Left forelimb (tissue), 1 donor: Measurements from ENCODE around the gene VCL.
"Not testable (repeated sequence)": the region's sequence is repeated elsewhere in the genome, so short reads cannot be mapped to it uniquely, and the experiment has no call there.

ENCODE experiments used
- DNase-seq: peaks from one replicate; pipeline ENCODE4 v3.0.0-alpha.2; 2018; ENCODE audit warnings: low spot score

Gene VCL

GRCh38 chr10:74107391-74107790 is 109.5 kb downstream of the VCL start:
- no peak for DNase-seq

GRCh38 chr10:74109452-74109851 is 111.5 kb downstream of the VCL start:
- no peak for DNase-seq

GRCh38 chr10:74110120-74110519 is 112.2 kb downstream of the VCL start:
- no peak for DNase-seq

GRCh38 chr10:74111799-74112198 is 113.9 kb downstream of the VCL start:
- DNase-seq: no peak

GRCh38 chr10:74113546-74113945 is 115.6 kb downstream of the VCL start:
- DNase-seq: no peak

- no peak for DNase-seq
These were observed 116.1 kb downstream of the VCL start for GRCh38 chr10:74114041-74114448.

- DNase-seq: no peak
These were observed 119.8 kb downstream of the VCL start for GRCh38 chr10:74117738-74118137.

GRCh38 chr10:74118804-74119203 is 120.9 kb downstream of the VCL start:
- no peak for DNase-seq

- DNase-seq: no peak
These were observed 123.0 kb downstream of the VCL start for GRCh38 chr10:74120911-74121310.

GRCh38 chr10:74121368-74121767 is 123.5 kb downstream of the VCL start:
- no peak for DNase-seq

- DNase-seq: no peak
These were observed 124.1 kb downstream of the VCL start for GRCh38 chr10:74122060-74122459.

GRCh38 chr10:74123081-74123480 is 125.2 kb downstream of the VCL start:
- DNase-seq: no peak

- no peak for DNase-seq
These were observed 136.3 kb downstream of the VCL start for GRCh38 chr10:74133923-74134820.

- no peak for DNase-seq
These were observed 137.5 kb downstream of the VCL start for GRCh38 chr10:74135452-74135851.

- DNase-seq: no peak
These were observed 140.1 kb downstream of the VCL start for GRCh38 chr10:74137992-74138391.

GRCh38 chr10:74138596-74138995 is 140.7 kb downstream of the VCL start:
- not testable (repeated sequence) for DNase-seq

- no peak for DNase-seq
These were observed 142.1 kb downstream of the VCL start for GRCh38 chr10:74139981-74140380.

- no peak for DNase-seq
These were observed 142.6 kb downstream of the VCL start for GRCh38 chr10:74140553-74140952.

- no peak for DNase-seq
These were observed 147.2 kb downstream of the VCL start for GRCh38 chr10:74145133-74145532.

- DNase-seq: not testable (repeated sequence)
These were observed 149.1 kb downstream of the VCL start for GRCh38 chr10:74146980-74147379.

GRCh38 chr10:74150204-74150989 is 152.5 kb downstream of the VCL start, which contains the start of gene AP3M1:
Gene AP3M1 (minus strand): TSS chr10:74150828. CDS start chr10:74138379, 12,449 bp downstream.
- DNase-seq: peak; percentile 90

GRCh38 chr10:74150990-74151878 is 153.3 kb downstream of the VCL start, which contains the start of gene ADK:
Gene ADK (plus strand): TSS chr10:74151221. CDS start chr10:74151279, 58 bp downstream.
- DNase-seq: peak; percentile 99
